BJ (cell line): ENCODE measurements around the gene NFKB1. TPM values are rescaled to one million over a fixed set of nuclear protein-coding genes. Genes with fewer than 3 reads are reported as not detected.

ENCODE experiments used
- CTCF ChIA-PET: fragments of 350-600 bp; formaldehyde crosslinking; extraction: SDS; loops from one replicate; lab custom pipeline; 2021; ENCODE audit warnings: antibody characterized with exemption, inconsistent platforms; lab: Yijun Ruan, JAX
- POLR2A ChIA-PET: fragments of 300-600 bp; sonication (Branson Sonifier 250); formaldehyde crosslinking; extraction: SDS; loops from one replicate; lab custom pipeline; 2021; ENCODE audit warnings: antibody characterized with exemption; lab: Charles Lee
- DNase-seq: peaks from one replicate; pipeline ENCODE4 v3.0.0-alpha.2; 2011; ENCODE audit warnings: low read depth
- H3K27me3 ChIP-seq: 2 replicates; pipeline ENCODE4 v1.6.0; 2011; ENCODE audit warnings: low read length; ENCODE audit not compliant: control insufficient read depth, insufficient read depth
- H3K36me3 ChIP-seq: 2 replicates; pipeline ENCODE4 v1.5.1; 2011; ENCODE audit warnings: low read length; ENCODE audit not compliant: control insufficient read depth, insufficient read depth
- H3K4me3 ChIP-seq: 2 replicates; pipeline ENCODE4 v1.5.1; 2011; ENCODE audit warnings: low read depth, mild to moderate bottlenecking, control low read depth, low read length
- polyA plus RNA-seq: library from polyadenylated mRNA; depleted of rRNA; stranded (reverse); fragments of >200 nt; gene quantifications from 2 replicates; pipeline ENCODE4 v1.2.3, GENCODE V29; 2011
- TF ChIP-seq, protein P1 (sequence below): IDR thresholded peaks from 2 replicates; pipeline ENCODE4 v1.5.1; 2011; ENCODE audit warnings: low read depth, mild to moderate bottlenecking, control low read depth, inconsistent platforms, low read length, moderate library complexity; ENCODE audit not compliant: insufficient read depth

The NFKB1 gene
- polyA plus RNA-seq, 1 experiment, result 16.6 TPM

DNA sequence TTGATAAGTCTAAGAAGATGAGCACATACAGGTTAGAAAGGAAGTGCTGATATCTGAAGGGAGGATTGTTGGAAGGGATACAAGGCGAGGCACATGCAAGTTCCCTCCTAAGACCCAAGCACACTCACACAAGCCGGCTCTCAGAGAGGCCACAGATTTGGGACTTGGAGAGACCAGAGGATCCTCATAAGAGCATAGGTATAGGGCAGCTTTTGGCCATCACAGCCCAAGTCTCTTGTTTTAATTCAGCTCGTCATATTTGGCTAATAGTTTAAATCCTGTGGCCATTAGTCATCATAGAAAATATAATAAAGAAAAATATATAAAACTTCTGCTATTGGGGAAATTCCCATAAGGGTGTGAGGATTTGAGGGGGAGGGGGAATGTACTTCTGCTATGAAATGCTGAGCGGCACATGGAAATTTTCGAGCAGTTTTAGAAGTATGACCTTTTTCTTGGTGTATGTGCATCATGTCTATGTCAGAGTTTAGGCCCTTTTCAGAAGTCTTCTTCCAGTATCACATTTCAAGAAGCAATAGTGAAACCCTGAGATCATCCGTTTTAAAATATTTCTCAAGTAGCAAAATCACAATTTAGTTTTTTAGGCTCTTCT, 97.7 kb downstream of the NFKB1 start:
- Histone ChIP-seq H3K4me3 (no peak overlapping the region), H3K27me3 (no peaks in the 10 kb centered on the region), H3K36me3 (peaks cover 7% of the 10 kb centered on the region)
- TF ChIP-seq, protein P1, sequence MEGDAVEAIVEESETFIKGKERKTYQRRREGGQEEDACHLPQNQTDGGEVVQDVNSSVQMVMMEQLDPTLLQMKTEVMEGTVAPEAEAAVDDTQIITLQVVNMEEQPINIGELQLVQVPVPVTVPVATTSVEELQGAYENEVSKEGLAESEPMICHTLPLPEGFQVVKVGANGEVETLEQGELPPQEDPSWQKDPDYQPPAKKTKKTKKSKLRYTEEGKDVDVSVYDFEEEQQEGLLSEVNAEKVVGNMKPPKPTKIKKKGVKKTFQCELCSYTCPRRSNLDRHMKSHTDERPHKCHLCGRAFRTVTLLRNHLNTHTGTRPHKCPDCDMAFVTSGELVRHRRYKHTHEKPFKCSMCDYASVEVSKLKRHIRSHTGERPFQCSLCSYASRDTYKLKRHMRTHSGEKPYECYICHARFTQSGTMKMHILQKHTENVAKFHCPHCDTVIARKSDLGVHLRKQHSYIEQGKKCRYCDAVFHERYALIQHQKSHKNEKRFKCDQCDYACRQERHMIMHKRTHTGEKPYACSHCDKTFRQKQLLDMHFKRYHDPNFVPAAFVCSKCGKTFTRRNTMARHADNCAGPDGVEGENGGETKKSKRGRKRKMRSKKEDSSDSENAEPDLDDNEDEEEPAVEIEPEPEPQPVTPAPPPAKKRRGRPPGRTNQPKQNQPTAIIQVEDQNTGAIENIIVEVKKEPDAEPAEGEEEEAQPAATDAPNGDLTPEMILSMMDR, result no peak
- POLR2A ChIA-PET, result no interaction called here
- DNase-seq, result no peak
- CTCF ChIA-PET, result interaction anchor here (0.7 kb wide), 1 partner anchor 18 kb away, joined by 3 read pairs; no protein-coding TSS in a partner anchor

DNA sequence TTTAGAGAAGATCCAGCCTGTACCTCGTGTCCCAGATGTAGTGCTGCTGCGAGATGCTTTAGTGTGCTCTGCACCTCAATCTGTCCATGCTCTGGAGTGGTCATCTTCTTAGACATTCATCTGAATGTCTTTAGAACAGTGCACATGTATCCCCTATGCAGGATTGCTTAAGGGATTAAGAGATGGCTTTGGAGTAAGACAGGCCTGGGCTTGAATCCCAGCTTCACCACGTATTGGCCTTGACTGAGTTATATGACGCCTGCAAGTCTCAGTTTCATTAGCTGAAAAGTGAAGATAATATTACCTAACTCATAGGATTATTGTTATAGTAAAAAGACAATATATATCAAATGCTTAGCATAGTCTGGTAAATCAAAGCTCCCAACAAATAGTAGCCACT, 98.3 kb downstream of the NFKB1 start:
- DNase-seq, result no peak
- H3K4me3 ChIP-seq, result no peak overlapping the region
- TF ChIP-seq, protein P1, result no peak
- POLR2A ChIA-PET, result no interaction called here
- peaks cover 5% of the 10 kb centered on the region for H3K36me3 ChIP-seq
- no peaks in the 10 kb centered on the region for H3K27me3 ChIP-seq
- CTCF ChIA-PET, result interaction anchor here (0.7 kb wide), 1 partner anchor 17 kb away, joined by 3 read pairs; no protein-coding TSS in a partner anchor

DNA sequence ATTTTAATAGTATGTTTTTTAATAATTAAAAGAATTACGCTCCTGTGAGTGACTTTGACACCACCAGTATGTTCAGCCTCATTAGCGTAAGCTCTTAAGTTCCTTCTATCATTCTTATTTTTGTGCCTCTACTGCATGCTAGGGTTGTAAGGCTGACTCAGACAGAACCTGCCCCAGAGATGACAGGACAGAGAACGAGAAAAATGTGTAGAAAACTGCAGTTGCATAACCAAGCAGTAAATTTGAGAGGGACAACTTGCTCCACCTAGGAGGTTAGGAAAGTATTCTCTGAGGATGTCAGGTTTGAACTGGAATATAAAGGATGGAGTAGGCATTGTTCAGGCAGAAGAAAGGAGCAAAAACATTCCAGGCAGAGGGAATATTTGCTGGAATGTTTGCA, 98.7 kb downstream of the NFKB1 start:
- no peak for DNase-seq
- H3K27me3 ChIP-seq, result no peaks in the 10 kb centered on the region
- TF ChIP-seq, protein P1, result no peak
- no peak overlapping the region for H3K4me3 ChIP-seq
- ChIA-PET CTCF (interaction anchor here (0.7 kb wide), 1 partner anchor 16 kb away, joined by 3 read pairs; no protein-coding TSS in a partner anchor), POLR2A (no interaction called here)
- peaks cover 4% of the 10 kb centered on the region for H3K36me3 ChIP-seq

DNA sequence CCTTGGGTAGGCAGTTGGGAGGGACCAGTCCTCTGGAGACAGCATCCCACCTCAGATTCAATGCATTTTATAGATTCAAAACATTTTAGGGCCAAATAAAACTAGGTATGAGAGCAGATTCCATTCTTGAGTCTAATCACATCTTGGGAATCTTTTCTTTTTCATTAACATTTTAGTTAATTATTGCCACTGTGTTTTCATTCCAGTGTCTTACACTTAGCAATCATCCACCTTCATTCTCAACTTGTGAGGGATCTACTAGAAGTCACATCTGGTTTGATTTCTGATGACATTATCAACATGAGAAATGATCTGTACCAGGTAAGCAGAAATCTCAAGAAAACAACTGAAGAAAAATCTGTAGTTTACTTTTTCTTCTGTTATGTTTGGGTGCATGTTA, 99.5 kb downstream of the NFKB1 start:
- Histone ChIP-seq H3K36me3 (peaks cover 4% of the 10 kb centered on the region), H3K4me3 (no peak overlapping the region), H3K27me3 (no peaks in the 10 kb centered on the region)
- ChIA-PET CTCF (interaction anchor here (0.5 to 0.6 kb wide), 2 partner anchors 8 to 38 kb away, joined by 3 read pairs; no protein-coding TSS in a partner anchor), POLR2A (no interaction called here)
- TF ChIP-seq, protein P1, result no peak
- no peak for DNase-seq

DNA sequence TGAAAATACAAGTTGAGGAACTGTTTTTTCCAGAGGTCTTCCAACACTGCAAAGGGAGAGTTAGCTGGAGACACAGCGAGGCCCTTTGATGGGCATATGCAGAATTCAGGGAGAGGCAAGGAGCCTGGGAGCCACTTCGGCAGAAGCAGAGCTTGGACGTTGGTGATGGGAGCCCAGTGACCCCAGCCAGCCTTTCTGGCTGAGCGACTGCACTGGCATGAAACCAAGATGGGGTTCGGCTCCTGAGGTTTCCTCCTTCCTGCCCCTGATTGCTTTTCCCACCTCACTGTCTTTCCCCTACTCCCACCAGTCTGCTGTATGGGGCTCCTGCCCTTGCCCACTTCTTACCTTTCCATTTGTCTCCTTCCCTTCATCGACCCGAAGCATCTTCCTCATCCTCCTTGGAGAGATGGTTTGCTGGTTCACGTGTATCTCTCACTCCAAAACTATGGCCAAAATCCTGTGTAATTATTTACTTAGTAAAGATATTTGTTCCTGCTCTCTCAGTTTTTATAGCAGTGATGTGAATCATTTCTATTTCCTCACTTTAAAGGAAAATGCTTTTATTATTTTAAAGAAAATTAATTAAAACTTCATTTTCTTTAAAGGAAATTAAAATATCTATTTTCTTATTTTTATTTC, 100.5 kb downstream of the NFKB1 start:
- Histone ChIP-seq H3K36me3 (peaks cover 3% of the 10 kb centered on the region), H3K4me3 (no peak overlapping the region), H3K27me3 (no peaks in the 10 kb centered on the region)
- ChIA-PET CTCF (interaction anchor here (0.6 kb wide), 1 partner anchor 9 kb away, joined by 3 read pairs; no protein-coding TSS in a partner anchor), POLR2A (no interaction called here)
- DNase-seq, result no peak
- TF ChIP-seq, protein P1, result no peak
